BJ (cell line): Measurements from ENCODE around the gene MGMT. TPM values are rescaled to one million over a fixed set of nuclear protein-coding genes. Genes with fewer than 3 reads are reported as not detected.

Experiments used
- CTCF ChIA-PET: fragments of 350-600 bp; formaldehyde crosslinking; extraction: SDS; loops from one replicate; lab custom pipeline; 2021; ENCODE audit warnings: antibody characterized with exemption, inconsistent platforms; lab: Yijun Ruan, JAX
- POLR2A ChIA-PET: fragments of 300-600 bp; sonication (Branson Sonifier 250); formaldehyde crosslinking; extraction: SDS; loops from one replicate; lab custom pipeline; 2021; ENCODE audit warnings: antibody characterized with exemption; lab: Charles Lee
- DNase-seq: peaks from one replicate; pipeline ENCODE4 v3.0.0-alpha.2; 2011; ENCODE audit warnings: low read depth
- H3K27me3 ChIP-seq: 2 replicates; pipeline ENCODE4 v1.6.0; 2011; ENCODE audit warnings: low read length; ENCODE audit not compliant: control insufficient read depth, insufficient read depth
- H3K36me3 ChIP-seq: 2 replicates; pipeline ENCODE4 v1.5.1; 2011; ENCODE audit warnings: low read length; ENCODE audit not compliant: control insufficient read depth, insufficient read depth
- H3K4me3 ChIP-seq: 2 replicates; pipeline ENCODE4 v1.5.1; 2011; ENCODE audit warnings: low read depth, mild to moderate bottlenecking, control low read depth, low read length
- CTCF ChIP-seq: IDR thresholded peaks from 2 replicates; pipeline ENCODE4 v1.5.1; 2011; ENCODE audit warnings: low read depth, mild to moderate bottlenecking, control low read depth, inconsistent platforms, low read length, moderate library complexity; ENCODE audit not compliant: insufficient read depth
- polyA plus RNA-seq: library from polyadenylated mRNA; depleted of rRNA; stranded (reverse); fragments of >200 nt; gene quantifications from 2 replicates; pipeline ENCODE4 v1.2.3, GENCODE V29; 2011

The MGMT gene
- polyA plus RNA-seq, 1 experiment = 21.0 TPM

- Histone ChIP-seq H3K4me3 (no peak overlapping the region), H3K36me3 (no peaks in the 10 kb centered on the region), H3K27me3 (no peaks in the 10 kb centered on the region)
- ChIA-PET CTCF (no interaction called here), POLR2A (no interaction called here)
- TF ChIP-seq CTCF = no peak
- DNase-seq = no peak
These were observed 149.0 kb downstream of the MGMT start for GRCh38 chr10:129615921-129616525.

- no peak for TF ChIP-seq CTCF
- ChIA-PET POLR2A (no interaction called here), CTCF (no interaction called here)
- DNase-seq = no peak
- H3K4me3 ChIP-seq = no peak overlapping the region
- H3K36me3 ChIP-seq = no peaks in the 10 kb centered on the region
- no peaks in the 10 kb centered on the region for H3K27me3 ChIP-seq
These were observed 150.7 kb downstream of the MGMT start for GRCh38 chr10:129617768-129618167.

- H3K36me3 ChIP-seq = no peaks in the 10 kb centered on the region; the same call in 1 of the 2 replicates
- no peak for TF ChIP-seq CTCF
- H3K27me3 ChIP-seq = no peaks in the 10 kb centered on the region
- no peak overlapping the region for H3K4me3 ChIP-seq
- POLR2A ChIA-PET = no interaction called here
- no peak for DNase-seq
- CTCF ChIA-PET = no interaction called here
These were observed 154.0 kb downstream of the MGMT start for GRCh38 chr10:129621062-129621461.

GRCh38 chr10:129621693-129622092 is 154.7 kb downstream of the MGMT start:
- H3K4me3 ChIP-seq = no peak overlapping the region
- no peak for TF ChIP-seq CTCF
- no peaks in the 10 kb centered on the region; the same call in 1 of the 2 replicates for H3K36me3 ChIP-seq
- POLR2A ChIA-PET = no interaction called here
- H3K27me3 ChIP-seq = no peaks in the 10 kb centered on the region
- CTCF ChIA-PET = no interaction called here
- DNase-seq = no peak

- DNase-seq = no peak
- Histone ChIP-seq H3K27me3 (no peaks in the 10 kb centered on the region), H3K4me3 (no peak overlapping the region), H3K36me3 (no peaks in the 10 kb centered on the region; the same call in 1 of the 2 replicates)
- ChIA-PET POLR2A (no interaction called here), CTCF (no interaction called here)
- no peak for TF ChIP-seq CTCF
These were observed 155.2 kb downstream of the MGMT start for GRCh38 chr10:129622291-129622690.
